Measurements from ENCODE around the gene SMYD3. TPM values are rescaled to one million over a fixed set of nuclear protein-coding genes. Genes with fewer than 3 reads are reported as not detected.

SMYD3 gene
- total and polyA plus RNA-seq, 9 of the 15 experiments (the other 6 are each of a cell fraction or from before 2014, with no cell fraction given), result 128 to 440 (median 197) TPM

- ATAC-seq (peak; percentile 15; the same call in 1 of the 3 replicates), DNase-seq (ENCODE audit: extremely low read depth in 1 of 4, low spot score in 3 of 4) (peak in 2 of 4 experiments; percentile 14 to 21), FAIRE-seq (peak; percentile 55)
- Histone ChIP-seq H3K27ac (ENCODE audit: extremely low read depth, low read depth, low read length) (no peak overlapping the region), H3K36me3 (ENCODE audit: control insufficient read depth, insufficient read depth, low read length) (peaks cover 54% of the 10 kb centered on the region), H3K9ac (ENCODE audit: insufficient read depth in 1 of 2, low read depth in 2 of 2, low read length in 2 of 2) (no peak overlapping the region), H2AFZ (ENCODE audit: low read depth, low read length) (no peak overlapping the region), H3K9me1 (ENCODE audit: control insufficient read depth, insufficient read depth, low read length) (no peaks in the 10 kb centered on the region), H4K20me1 (replicated peaks; ENCODE audit: control insufficient read depth, insufficient read depth, low read length) (no peaks in the 10 kb centered on the region), H3K79me2 (ENCODE audit: control insufficient read depth, insufficient read depth, low read length) (peaks cover 12% of the 10 kb centered on the region; the same call in 2 of the 3 replicates), H3K27me3 (ENCODE audit: control insufficient read depth in 2 of 2, insufficient read depth in 2 of 2, low read length in 2 of 2) (no peaks in the 10 kb centered on the region; a peak in 1 of 5 replicates), H3K9me3 (replicated peaks; ENCODE audit: control insufficient read depth, insufficient read depth, low read depth, low read length) (no peaks in the 10 kb centered on the region), H3K4me1 (replicated peaks in 1 of 2; ENCODE audit: control insufficient read depth in 2 of 2, insufficient read depth in 2 of 2, low read length in 2 of 2) (peaks cover 10 to 27% of the 10 kb centered on the region in 2 experiments; a peak in 4 of 5 replicates), H3K4me2 (ENCODE audit: insufficient read depth, low read length) (no peak overlapping the region), H3K4me3 (no peak overlapping the region)
- intact Hi-C loops (cut with micrococcal nuclease) (no loop called here), in situ Hi-C loops (cut with MboI) (no loop called here)
- no TSS peak for BruUV-seq (replicated peaks)
- 73% methylated on average over 10 of the region's 10 CpGs for WGBS (ENCODE audit: insufficient coverage, low coverage, missing lambda C conversion rate)
- CTCF ChIA-PET (ENCODE audit: low intra/inter-chr PET ratio), result no interaction called here
- POLR2A ChIA-PET, result interaction anchor here (0.7 to 1.0 kb wide), 3 partner anchors 10 to 486 kb away, joined by 3 read pairs; no protein-coding TSS in a partner anchor
- no peak for TF ChIP-seq KLF1 (tag; IDR thresholded peaks at IDR 0.05)
- no peak for TF ChIP-seq TEAD4 (IDR thresholded peaks at IDR 0.05; ENCODE audit: low read length)
- no peak for TF ChIP-seq TEAD4 (CRISPR knock-in tag; IDR thresholded peaks at IDR 0.05; ENCODE audit: borderline replicate concordance)
- TF ChIP-seq ELF1 (tag; IDR thresholded peaks at IDR 0.05), result no peak
- TF ChIP-seq KDM4B (IDR thresholded peaks at IDR 0.05; ENCODE audit: borderline replicate concordance in 2 of 2, low read depth in 1 of 2), result no peak
- no peak for TF ChIP-seq ZZZ3 (IDR thresholded peaks at IDR 0.05)
- TF ChIP-seq ZNF277 (CRISPR knock-in tag; IDR thresholded peaks at IDR 0.05; ENCODE audit: borderline replicate concordance), result no peak
- no peak for TF ChIP-seq ZNF436 (CRISPR knock-in tag; IDR thresholded peaks at IDR 0.05)
- TF ChIP-seq RCOR1 (IDR thresholded peaks at IDR 0.05; ENCODE audit: borderline replicate concordance in 1 of 2, low read depth in 2 of 2, low read length in 2 of 2), result no peak
- TF ChIP-seq PML (IDR thresholded peaks at IDR 0.05; ENCODE audit: low read length), result no peak
- no peak for TF ChIP-seq ARID3B (CRISPR knock-in tag; IDR thresholded peaks at IDR 0.05; ENCODE audit: borderline replicate concordance)
- no peak for TF ChIP-seq YY1 (IDR thresholded peaks at IDR 0.05; ENCODE audit: borderline replicate concordance in 1 of 3, control insufficient read depth in 1 of 3, extremely low read depth in 1 of 3, insufficient read depth in 3 of 3, insufficient read length in 1 of 3, insufficient replicate concordance in 2 of 3, low read depth in 1 of 3, low read length in 2 of 3)
- TF ChIP-seq RFX5 (IDR thresholded peaks at IDR 0.05; ENCODE audit: low read depth, low read length), result no peak
- no peak for TF ChIP-seq EWSR1 (IDR thresholded peaks at IDR 0.05; ENCODE audit: borderline replicate concordance, low read depth, partially characterized antibody)
- TF ChIP-seq NFIX (CRISPR knock-in tag; IDR thresholded peaks at IDR 0.05; ENCODE audit: low read depth), result no peak
- TF ChIP-seq JUNB (CRISPR knock-in tag; conservative IDR thresholded peaks at IDR 0.05), result no peak
- TF ChIP-seq RFX1 (IDR thresholded peaks at IDR 0.05), result peak; percentile 33
- no peak for TF ChIP-seq TCF7 (IDR thresholded peaks at IDR 0.05; ENCODE audit: borderline replicate concordance)
- TF ChIP-seq JUND (IDR thresholded peaks at IDR 0.05; ENCODE audit: borderline replicate concordance, low read depth, low read length), result peak; percentile 37; the same call in 1 of the 2 replicates
- no peak for TF ChIP-seq JUND (tag; IDR thresholded peaks at IDR 0.05; ENCODE audit: borderline replicate concordance, low read depth, low read length)
Observed at GRCh38 chr1:245879091-245879490, 628.0 kb downstream of the SMYD3 start.

Data from K562 (cell line).